ENCODE measurements around the gene GRB10. TPM values are rescaled to one million over a fixed set of nuclear protein-coding genes. Genes with fewer than 3 reads are reported as not detected.

Gene GRB10
- polyA plus RNA-seq, 1 donor from 2014 or later: 78.4 TPM

GRCh38 chr7:50685135-50686065 lies 97.3 kb downstream of the GRB10 start:
- Histone ChIP-seq H3K27me3 (ENCODE audit: insufficient read depth, low read depth, low read length) (no peaks in the 10 kb centered on the region), H3K9ac (ENCODE audit: low read length) (no peak overlapping the region), H3F3A (ENCODE audit: insufficient read depth, low read length, poor library complexity, severe bottlenecking) (no peaks in the 10 kb centered on the region), H3K36me3 (ENCODE audit: insufficient read depth, low read length) (no peaks in the 10 kb centered on the region), H3K4me2 (ENCODE audit: low read length) (no peak overlapping the region), H3K9me3 (ENCODE audit: low read length) (no peaks in the 10 kb centered on the region), H3K27ac (ENCODE audit: low read length) (no peak overlapping the region), H4K20me1 (ENCODE audit: insufficient read depth) (no peaks in the 10 kb centered on the region), H3K4me3 (ENCODE audit: low read length) (no peak overlapping the region), H3K79me2 (replicated peaks; ENCODE audit: insufficient read depth, low read length) (peaks cover 8% of the 10 kb centered on the region), H3K9me2 (ENCODE audit: insufficient read depth, low read length) (no peaks in the 10 kb centered on the region), H2AFZ (ENCODE audit: low read depth, low read length) (no peak overlapping the region)
- TF ChIP-seq POLR2AphosphoS5 (IDR thresholded peaks at IDR 0.05): no peak
- no peak for TF ChIP-seq RAD21 (conservative IDR thresholded peaks at IDR 0.05)
- TF ChIP-seq, protein P1, sequence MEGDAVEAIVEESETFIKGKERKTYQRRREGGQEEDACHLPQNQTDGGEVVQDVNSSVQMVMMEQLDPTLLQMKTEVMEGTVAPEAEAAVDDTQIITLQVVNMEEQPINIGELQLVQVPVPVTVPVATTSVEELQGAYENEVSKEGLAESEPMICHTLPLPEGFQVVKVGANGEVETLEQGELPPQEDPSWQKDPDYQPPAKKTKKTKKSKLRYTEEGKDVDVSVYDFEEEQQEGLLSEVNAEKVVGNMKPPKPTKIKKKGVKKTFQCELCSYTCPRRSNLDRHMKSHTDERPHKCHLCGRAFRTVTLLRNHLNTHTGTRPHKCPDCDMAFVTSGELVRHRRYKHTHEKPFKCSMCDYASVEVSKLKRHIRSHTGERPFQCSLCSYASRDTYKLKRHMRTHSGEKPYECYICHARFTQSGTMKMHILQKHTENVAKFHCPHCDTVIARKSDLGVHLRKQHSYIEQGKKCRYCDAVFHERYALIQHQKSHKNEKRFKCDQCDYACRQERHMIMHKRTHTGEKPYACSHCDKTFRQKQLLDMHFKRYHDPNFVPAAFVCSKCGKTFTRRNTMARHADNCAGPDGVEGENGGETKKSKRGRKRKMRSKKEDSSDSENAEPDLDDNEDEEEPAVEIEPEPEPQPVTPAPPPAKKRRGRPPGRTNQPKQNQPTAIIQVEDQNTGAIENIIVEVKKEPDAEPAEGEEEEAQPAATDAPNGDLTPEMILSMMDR (IDR thresholded peaks at IDR 0.05; ENCODE audit: poor library complexity, severe bottlenecking): no peak
- TF ChIP-seq TAF1 (IDR thresholded peaks at IDR 0.05; ENCODE audit: low read depth): no peak
- TF ChIP-seq, protein P2, sequence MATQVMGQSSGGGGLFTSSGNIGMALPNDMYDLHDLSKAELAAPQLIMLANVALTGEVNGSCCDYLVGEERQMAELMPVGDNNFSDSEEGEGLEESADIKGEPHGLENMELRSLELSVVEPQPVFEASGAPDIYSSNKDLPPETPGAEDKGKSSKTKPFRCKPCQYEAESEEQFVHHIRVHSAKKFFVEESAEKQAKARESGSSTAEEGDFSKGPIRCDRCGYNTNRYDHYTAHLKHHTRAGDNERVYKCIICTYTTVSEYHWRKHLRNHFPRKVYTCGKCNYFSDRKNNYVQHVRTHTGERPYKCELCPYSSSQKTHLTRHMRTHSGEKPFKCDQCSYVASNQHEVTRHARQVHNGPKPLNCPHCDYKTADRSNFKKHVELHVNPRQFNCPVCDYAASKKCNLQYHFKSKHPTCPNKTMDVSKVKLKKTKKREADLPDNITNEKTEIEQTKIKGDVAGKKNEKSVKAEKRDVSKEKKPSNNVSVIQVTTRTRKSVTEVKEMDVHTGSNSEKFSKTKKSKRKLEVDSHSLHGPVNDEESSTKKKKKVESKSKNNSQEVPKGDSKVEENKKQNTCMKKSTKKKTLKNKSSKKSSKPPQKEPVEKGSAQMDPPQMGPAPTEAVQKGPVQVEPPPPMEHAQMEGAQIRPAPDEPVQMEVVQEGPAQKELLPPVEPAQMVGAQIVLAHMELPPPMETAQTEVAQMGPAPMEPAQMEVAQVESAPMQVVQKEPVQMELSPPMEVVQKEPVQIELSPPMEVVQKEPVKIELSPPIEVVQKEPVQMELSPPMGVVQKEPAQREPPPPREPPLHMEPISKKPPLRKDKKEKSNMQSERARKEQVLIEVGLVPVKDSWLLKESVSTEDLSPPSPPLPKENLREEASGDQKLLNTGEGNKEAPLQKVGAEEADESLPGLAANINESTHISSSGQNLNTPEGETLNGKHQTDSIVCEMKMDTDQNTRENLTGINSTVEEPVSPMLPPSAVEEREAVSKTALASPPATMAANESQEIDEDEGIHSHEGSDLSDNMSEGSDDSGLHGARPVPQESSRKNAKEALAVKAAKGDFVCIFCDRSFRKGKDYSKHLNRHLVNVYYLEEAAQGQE (IDR thresholded peaks at IDR 0.05; ENCODE audit: borderline replicate concordance): no peak

DNA sequence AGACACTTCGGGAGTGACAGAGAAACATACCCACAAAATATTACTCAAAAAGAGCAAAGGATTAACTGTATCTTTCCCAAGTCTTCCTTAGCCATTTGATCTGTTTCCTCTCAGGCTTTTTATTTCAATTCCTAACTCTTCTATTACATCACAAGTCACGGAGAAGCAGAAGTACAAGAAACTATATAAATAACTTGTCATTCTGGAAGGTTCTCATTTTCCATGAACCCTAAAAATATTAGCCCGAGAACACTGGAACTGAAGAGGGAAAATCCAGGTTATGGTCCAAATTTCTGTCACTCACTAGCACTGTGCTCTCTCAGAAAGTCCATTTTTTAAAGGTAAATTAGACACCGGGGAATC lies 98.0 kb downstream of the GRB10 start:
- no peak overlapping the region for H3K27ac ChIP-seq (ENCODE audit: low read length)
- H3K9me3 ChIP-seq (ENCODE audit: low read length): no peaks in the 10 kb centered on the region
- H3K9ac ChIP-seq (ENCODE audit: low read length): no peak overlapping the region
- H3K36me3 ChIP-seq (ENCODE audit: insufficient read depth, low read length): no peaks in the 10 kb centered on the region
- H3F3A ChIP-seq (ENCODE audit: insufficient read depth, low read length, poor library complexity, severe bottlenecking): no peaks in the 10 kb centered on the region
- no peak overlapping the region for H3K4me3 ChIP-seq (ENCODE audit: low read length)
- H2AFZ ChIP-seq (ENCODE audit: low read depth, low read length): no peak overlapping the region
- no peak overlapping the region for H3K4me2 ChIP-seq (ENCODE audit: low read length)
- no peaks in the 10 kb centered on the region for H3K9me2 ChIP-seq (ENCODE audit: insufficient read depth, low read length)
- H3K79me2 ChIP-seq (replicated peaks; ENCODE audit: insufficient read depth, low read length): peaks cover 10% of the 10 kb centered on the region
- no peak for TF ChIP-seq POLR2AphosphoS5 (IDR thresholded peaks at IDR 0.05)
- TF ChIP-seq, protein P2 (IDR thresholded peaks at IDR 0.05; ENCODE audit: borderline replicate concordance): no peak
- TF ChIP-seq RAD21 (conservative IDR thresholded peaks at IDR 0.05): no peak
- TF ChIP-seq, protein P1 (IDR thresholded peaks at IDR 0.05; ENCODE audit: poor library complexity, severe bottlenecking): no peak
- TF ChIP-seq EZH2 (IDR thresholded peaks at IDR 0.05; ENCODE audit: borderline replicate concordance, insufficient read depth, low read length, poor library complexity, severe bottlenecking): no peak
- no peak for TF ChIP-seq SMC3 (conservative IDR thresholded peaks at IDR 0.05; ENCODE audit: poor library complexity)
- TF ChIP-seq MXI1 (conservative IDR thresholded peaks at IDR 0.05; ENCODE audit: poor library complexity, severe bottlenecking): no peak
- no peak for TF ChIP-seq TAF1 (IDR thresholded peaks at IDR 0.05; ENCODE audit: low read depth)
- TF ChIP-seq EP300 (conservative IDR thresholded peaks at IDR 0.05; ENCODE audit: poor library complexity, severe bottlenecking): no peak
- H3K27me3 ChIP-seq (ENCODE audit: insufficient read depth, low read depth, low read length): no peaks in the 10 kb centered on the region
- H4K20me1 ChIP-seq (ENCODE audit: insufficient read depth): no peaks in the 10 kb centered on the region
